ENCODE data around the gene M6PR. TPM values are rescaled to one million over a fixed set of nuclear protein-coding genes. Genes with fewer than 3 reads are reported as not detected.
"Not testable (repeated sequence)": the region's sequence is repeated elsewhere in the genome, so short reads cannot be mapped to it uniquely, and the experiment has no call there.

The M6PR gene
- total RNA-seq, 1 donor from 2014 or later: 72.2 TPM

DNA sequence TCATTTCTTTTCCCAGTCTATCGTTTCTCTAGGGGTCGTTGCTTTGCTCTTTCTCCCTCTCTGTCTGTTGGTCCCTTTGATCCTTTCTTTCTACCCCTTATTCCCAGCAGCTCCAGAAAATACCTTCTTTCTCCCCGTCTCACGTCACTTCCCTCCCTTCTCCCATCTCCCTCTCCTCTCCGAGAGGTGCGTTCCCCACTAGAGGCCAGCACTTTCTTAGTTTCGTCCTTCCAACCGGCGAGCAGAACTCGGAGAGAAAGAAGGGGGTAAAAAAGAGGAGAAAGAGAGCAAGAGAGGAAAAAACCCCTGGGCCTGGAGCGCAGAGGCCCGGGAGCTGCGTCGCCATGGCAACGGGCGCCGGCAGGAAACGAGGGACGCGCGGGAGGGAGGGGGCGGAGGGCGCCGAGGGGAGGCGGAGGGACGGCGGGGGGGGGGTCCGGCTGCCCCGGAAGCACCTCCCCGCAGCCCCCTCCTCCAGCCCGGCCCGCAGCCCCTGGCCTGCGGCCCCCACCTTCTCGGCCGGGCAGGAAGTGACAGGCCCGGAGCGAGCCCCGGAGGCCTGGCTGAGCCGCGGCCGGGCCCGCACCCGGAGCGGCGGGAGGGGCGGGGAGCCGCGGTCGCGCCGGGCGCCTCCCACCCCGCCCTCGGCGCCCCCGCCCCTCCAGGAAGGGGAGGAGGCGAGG, 35.3 kb downstream of the M6PR start, which contains the start of gene PHC1:
TSS of gene PHC1 (plus strand) at position 477 of the 683 bp plus-strand sequence. CDS start 3,169 bp downstream, outside the sequence.
- not testable (repeated sequence) for H3K27me3 ChIP-seq, H3K36me3 ChIP-seq, H3K9me3 ChIP-seq
- TF ChIP-seq, protein P1, sequence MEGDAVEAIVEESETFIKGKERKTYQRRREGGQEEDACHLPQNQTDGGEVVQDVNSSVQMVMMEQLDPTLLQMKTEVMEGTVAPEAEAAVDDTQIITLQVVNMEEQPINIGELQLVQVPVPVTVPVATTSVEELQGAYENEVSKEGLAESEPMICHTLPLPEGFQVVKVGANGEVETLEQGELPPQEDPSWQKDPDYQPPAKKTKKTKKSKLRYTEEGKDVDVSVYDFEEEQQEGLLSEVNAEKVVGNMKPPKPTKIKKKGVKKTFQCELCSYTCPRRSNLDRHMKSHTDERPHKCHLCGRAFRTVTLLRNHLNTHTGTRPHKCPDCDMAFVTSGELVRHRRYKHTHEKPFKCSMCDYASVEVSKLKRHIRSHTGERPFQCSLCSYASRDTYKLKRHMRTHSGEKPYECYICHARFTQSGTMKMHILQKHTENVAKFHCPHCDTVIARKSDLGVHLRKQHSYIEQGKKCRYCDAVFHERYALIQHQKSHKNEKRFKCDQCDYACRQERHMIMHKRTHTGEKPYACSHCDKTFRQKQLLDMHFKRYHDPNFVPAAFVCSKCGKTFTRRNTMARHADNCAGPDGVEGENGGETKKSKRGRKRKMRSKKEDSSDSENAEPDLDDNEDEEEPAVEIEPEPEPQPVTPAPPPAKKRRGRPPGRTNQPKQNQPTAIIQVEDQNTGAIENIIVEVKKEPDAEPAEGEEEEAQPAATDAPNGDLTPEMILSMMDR (IDR thresholded peaks at IDR 0.05): peak in 2 of 3 experiments; percentile 40 to 53
- Histone ChIP-seq H3K4me3 (peak within 1 kb of the TSS; percentile 64), H3K27ac (peak within 1 kb of the TSS; percentile 91 to 95), H3K4me1 (peaks cover 0 to 17% of the 10 kb centered on the region in 2 donors)
- intact Hi-C loops (cut with DNase I): loop anchor here (5.0 kb wide), 1 partner anchor 227 kb away; no protein-coding TSS in a partner anchor
- peak in 1 of 2 donors; percentile 88 for DNase-seq (ENCODE audit: low spot score in 2 of 2)

DNA sequence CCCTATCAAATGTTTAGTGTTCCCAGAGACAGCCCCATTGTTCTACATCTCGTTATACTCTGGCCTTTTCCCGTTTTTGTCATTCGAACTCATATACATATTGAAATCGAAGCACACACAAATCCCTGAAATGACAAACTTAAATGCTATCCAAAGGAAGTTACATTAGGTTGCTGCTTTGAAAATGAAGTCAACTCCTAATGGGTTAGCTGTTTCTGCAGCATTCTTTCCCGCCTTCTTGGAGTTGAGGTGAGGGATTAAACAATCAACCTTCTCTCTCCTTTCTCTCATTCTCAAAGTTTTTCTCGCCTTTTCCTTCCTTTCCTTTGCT, 35.8 kb downstream of the M6PR start:
- H3K27me3 ChIP-seq: no peaks in the 10 kb centered on the region
- TF ChIP-seq, protein P1 (IDR thresholded peaks at IDR 0.05): no peak
- peak overlapping the region; percentile 64 for H3K4me3 ChIP-seq
- intact Hi-C loops (cut with DNase I): loop anchor here (5.0 kb wide), 1 partner anchor 226 kb away; no protein-coding TSS in a partner anchor
- H3K4me1 ChIP-seq: peaks cover 0 to 17% of the 10 kb centered on the region in 2 donors
- H3K9me3 ChIP-seq: no peaks in the 10 kb centered on the region
- H3K27ac ChIP-seq: peak overlapping the region; percentile 91 to 95
- peaks cover 0 to 4% of the 10 kb centered on the region in 2 donors for H3K36me3 ChIP-seq
- no peak for DNase-seq (ENCODE audit: low spot score in 2 of 2)

DNA sequence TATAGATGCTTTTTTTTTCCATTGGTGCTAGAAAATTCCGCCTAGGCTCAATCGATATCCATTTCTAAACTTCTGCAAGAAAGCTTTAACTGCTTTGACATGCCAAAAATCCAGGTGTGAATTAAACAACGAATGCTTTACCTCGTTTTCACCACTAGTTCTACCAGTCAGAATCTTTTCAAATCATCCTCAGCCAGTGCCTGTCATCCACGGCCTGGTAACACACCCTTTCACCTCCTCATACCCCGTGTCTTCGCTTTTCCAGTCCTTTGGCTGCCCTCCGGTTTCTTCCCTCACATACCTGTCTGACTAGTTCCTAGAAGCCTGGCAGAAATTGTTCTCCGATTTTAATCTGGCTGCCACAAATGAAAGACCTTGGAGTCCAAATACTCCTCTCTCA, 36.5 kb downstream of the M6PR start:
- Histone ChIP-seq H3K9me3 (no peaks in the 10 kb centered on the region), H3K4me3 (peak overlapping the region in 1 of 2 donors; percentile 64), H3K4me1 (peaks cover 0 to 17% of the 10 kb centered on the region in 2 donors), H3K27me3 (no peaks in the 10 kb centered on the region), H3K36me3 (no peaks in the 10 kb centered on the region), H3K27ac (peak overlapping the region; percentile 91 to 95)
- DNase-seq (ENCODE audit: low spot score in 2 of 2): no peak
- TF ChIP-seq, protein P1 (IDR thresholded peaks at IDR 0.05): no peak
- intact Hi-C loops (cut with DNase I): loop anchor here (5.0 kb wide), 1 partner anchor 226 kb away; no protein-coding TSS in a partner anchor

DNA sequence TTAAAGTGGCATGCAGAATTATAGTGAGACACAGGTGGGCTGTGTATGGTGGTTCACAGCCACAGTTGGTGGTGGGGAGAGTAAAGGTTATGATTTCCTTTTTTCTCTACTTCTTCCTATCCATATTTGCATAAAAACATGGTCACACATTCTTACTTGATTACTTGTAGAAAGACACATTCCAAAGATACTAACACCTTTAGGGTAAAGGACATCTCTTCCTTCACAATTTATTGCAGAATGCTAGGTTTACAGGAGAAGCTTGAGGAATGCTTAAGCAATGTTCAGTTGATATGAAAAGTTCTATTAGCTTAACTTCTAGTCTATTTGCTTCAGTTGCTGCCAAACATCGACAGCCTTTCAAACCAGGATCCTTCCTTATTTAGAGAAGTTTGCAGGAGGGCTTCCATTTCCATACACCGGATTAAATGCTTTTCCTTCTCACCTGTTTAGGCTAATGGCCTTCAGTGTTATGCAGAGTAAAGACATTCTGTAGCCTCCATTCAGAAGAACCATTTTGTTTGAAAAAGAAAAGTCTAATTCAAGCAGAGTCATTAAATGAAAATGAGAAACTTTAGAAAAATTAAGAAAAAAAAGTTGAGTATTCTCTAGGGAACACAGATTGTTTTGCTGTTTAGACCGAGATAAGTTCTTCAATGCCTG, 37.7 kb downstream of the M6PR start:
- H3K27me3 ChIP-seq: no peaks in the 10 kb centered on the region
- no peak overlapping the region for H3K27ac ChIP-seq
- DNase-seq (ENCODE audit: low spot score in 2 of 2): no peak
- peaks cover 0 to 17% of the 10 kb centered on the region in 2 donors for H3K4me1 ChIP-seq
- intact Hi-C loops (cut with DNase I): loop anchor here (5.0 kb wide), 1 partner anchor 224 kb away; no protein-coding TSS in a partner anchor
- no peaks in the 10 kb centered on the region for H3K36me3 ChIP-seq
- H3K9me3 ChIP-seq: no peaks in the 10 kb centered on the region
- H3K4me3 ChIP-seq: no peak overlapping the region
- TF ChIP-seq, protein P1 (IDR thresholded peaks at IDR 0.05): no peak

DNA sequence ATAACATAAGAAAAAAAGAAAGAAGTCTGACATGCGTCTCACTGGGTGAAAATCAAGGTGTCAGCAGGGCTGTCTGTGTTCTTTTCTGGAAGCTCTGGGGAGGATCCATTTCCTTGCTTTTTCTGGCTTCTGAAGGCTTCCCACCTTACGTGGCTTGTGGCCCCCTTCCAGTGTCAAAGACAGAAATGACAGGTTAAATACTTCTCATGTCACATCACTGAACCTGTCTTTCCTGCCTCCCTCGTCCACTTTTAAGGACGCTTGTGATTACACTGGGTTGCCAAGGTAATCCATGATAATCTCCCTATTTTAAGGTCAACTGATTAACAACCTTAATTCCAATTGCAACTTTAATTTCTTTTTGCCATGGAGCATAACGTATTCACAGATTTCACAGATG, 39.7 kb downstream of the M6PR start:
- Histone ChIP-seq H3K27ac (no peak overlapping the region), H3K9me3 (no peaks in the 10 kb centered on the region), H3K4me1 (peaks cover 0 to 13% of the 10 kb centered on the region in 2 donors), H3K36me3 (no peaks in the 10 kb centered on the region), H3K4me3 (no peak overlapping the region), H3K27me3 (no peaks in the 10 kb centered on the region)
- intact Hi-C loops (cut with DNase I): loop anchor here (5.0 kb wide), 1 partner anchor 222 kb away; no protein-coding TSS in a partner anchor
- TF ChIP-seq, protein P1 (IDR thresholded peaks at IDR 0.05): no peak
- no peak for DNase-seq (ENCODE audit: low spot score in 2 of 2)
